Mesenchymal stem cell (in vitro differentiated cells and primary cell): Measurements from ENCODE around the gene CCDC178.

Experiments
- DNase-seq: peaks from one replicate; pipeline ENCODE4 v3.0.0-alpha.2; 2013
- H2AFZ ChIP-seq: one replicate; pipeline ENCODE4 v1.6.1; 2013; ENCODE audit warnings: low read depth, mild to moderate bottlenecking, control low read depth, inconsistent platforms, low read length, moderate library complexity
- H2AK5ac ChIP-seq: 2 replicates; pipeline ENCODE4 v1.6.1; 2013; ENCODE audit warnings: low read length, moderate library complexity, mild to moderate bottlenecking, inconsistent platforms; ENCODE audit not compliant: severe bottlenecking
- H2BK120ac ChIP-seq: one replicate; pipeline ENCODE4 v1.6.1; 2013; ENCODE audit warnings: low read depth, mild to moderate bottlenecking, inconsistent platforms, low read length, moderate library complexity
- H2BK12ac ChIP-seq, 2 experiments: one replicate each; pipeline ENCODE4 v1.6.1; 2013; ENCODE audit warnings: inconsistent platforms in 2 of 2, low read length in 2 of 2, mild to moderate bottlenecking in 2 of 2, moderate library complexity in 2 of 2, control low read depth in 1 of 2
- H2BK15ac ChIP-seq: one replicate; pipeline ENCODE4 v1.6.1; 2013; ENCODE audit warnings: mild to moderate bottlenecking, low read depth, inconsistent platforms; ENCODE audit not compliant: poor library complexity, severe bottlenecking
- H2BK5ac ChIP-seq: 2 replicates; pipeline ENCODE4 v1.6.1; 2013; ENCODE audit warnings: low read depth, mild to moderate bottlenecking, low read length, control low read depth, inconsistent platforms; ENCODE audit not compliant: poor library complexity, severe bottlenecking
- H3K14ac ChIP-seq, 2 experiments: one replicate each; pipeline ENCODE4 v1.6.1; 2013; ENCODE audit warnings: inconsistent platforms in 2 of 2, low read length in 2 of 2, control low read depth in 1 of 2, mild to moderate bottlenecking in 1 of 2, moderate library complexity in 1 of 2
- H3K18ac ChIP-seq, 2 experiments: one replicate each; pipeline ENCODE4 v1.6.1; 2013; ENCODE audit warnings: inconsistent platforms in 2 of 2, low read length in 2 of 2, control low read depth in 1 of 2, low read depth in 1 of 2, mild to moderate bottlenecking in 1 of 2
- H3K23ac ChIP-seq, 2 experiments: one replicate each; pipeline ENCODE4 v1.6.1; 2013; ENCODE audit warnings: inconsistent platforms in 2 of 2, low read length in 2 of 2, mild to moderate bottlenecking in 2 of 2, moderate library complexity in 2 of 2, control low read depth in 1 of 2
- H3K27ac ChIP-seq: 2 replicates; pipeline ENCODE4 v1.5.1; 2013; ENCODE audit warnings: mild to moderate bottlenecking, moderate library complexity, low read length, control low read depth, inconsistent platforms; ENCODE audit not compliant: poor library complexity, severe bottlenecking
- H3K27me3 ChIP-seq, 2 experiments: 2 replicates each; pipeline versions ENCODE4 v1.6.1 to v1.7.0; 2013; ENCODE audit warnings: low read length in 2 of 2, mild to moderate bottlenecking in 2 of 2, moderate library complexity in 2 of 2, control low read depth in 1 of 2, inconsistent platforms in 1 of 2; ENCODE audit not compliant: control insufficient read depth in 1 of 2, insufficient read depth in 1 of 2
- H3K36me3 ChIP-seq, 2 experiments: 2 replicates each; pipeline versions ENCODE4 v1.6.1 to v1.7.0; 2013; ENCODE audit warnings: low read length in 2 of 2, control low read depth in 1 of 2, inconsistent platforms in 1 of 2, low read depth in 1 of 2, mild to moderate bottlenecking in 1 of 2; ENCODE audit not compliant: insufficient read depth in 2 of 2, control insufficient read depth in 1 of 2
- H3K4ac ChIP-seq, 2 experiments: one replicate each; pipeline ENCODE4 v1.6.1; 2013; ENCODE audit warnings: inconsistent platforms in 2 of 2, low read length in 2 of 2, mild to moderate bottlenecking in 2 of 2, moderate library complexity in 2 of 2, control low read depth in 1 of 2, low read depth in 1 of 2
- H3K4me1 ChIP-seq: 2 replicates; pipeline ENCODE4 v1.6.1; 2013; ENCODE audit warnings: low read depth, low read length, control low read depth; ENCODE audit not compliant: control insufficient read depth, insufficient read depth
- H3K4me2 ChIP-seq: 2 replicates; pipeline ENCODE4 v1.6.1; 2013; ENCODE audit warnings: low read length, mild to moderate bottlenecking, inconsistent platforms; ENCODE audit not compliant: poor library complexity, severe bottlenecking
- H3K4me3 ChIP-seq, 2 experiments: 2 replicates each; pipeline versions ENCODE4 v1.5.1 to v1.7.0; 2013; ENCODE audit warnings: low read length in 2 of 2, mild to moderate bottlenecking in 2 of 2, control low read depth in 1 of 2, low read depth in 1 of 2; ENCODE audit not compliant: insufficient read depth in 1 of 2
- H3K79me1 ChIP-seq: replicated peaks from 2 replicates; pipeline ENCODE4 v1.6.1; 2013; ENCODE audit warnings: mild to moderate bottlenecking, control low read depth, low read length, inconsistent platforms; ENCODE audit not compliant: poor library complexity, severe bottlenecking
- H3K9ac ChIP-seq: 2 replicates; pipeline ENCODE4 v1.7.0; 2013; ENCODE audit warnings: mild to moderate bottlenecking, low read length, moderate library complexity
- H3K9me3 ChIP-seq: 2 replicates; pipeline ENCODE4 v1.7.0; 2013; ENCODE audit warnings: mild to moderate bottlenecking, low read length; ENCODE audit not compliant: control insufficient read depth
- H4K8ac ChIP-seq: one replicate; pipeline ENCODE4 v1.6.1; 2013; ENCODE audit warnings: inconsistent platforms, mild to moderate bottlenecking, low read length, moderate library complexity
- H4K91ac ChIP-seq: one replicate; pipeline ENCODE4 v1.6.1; 2013; ENCODE audit warnings: mild to moderate bottlenecking, low read length, inconsistent platforms
- WGBS: methylation state at CpG from one replicate; pipeline ENCODE4 v1.1.7; 2013; ENCODE audit warnings: mixed read lengths; 5-methylcytosine and 5-hydroxymethylcytosine counted together

CCDC178 gene

DNA sequence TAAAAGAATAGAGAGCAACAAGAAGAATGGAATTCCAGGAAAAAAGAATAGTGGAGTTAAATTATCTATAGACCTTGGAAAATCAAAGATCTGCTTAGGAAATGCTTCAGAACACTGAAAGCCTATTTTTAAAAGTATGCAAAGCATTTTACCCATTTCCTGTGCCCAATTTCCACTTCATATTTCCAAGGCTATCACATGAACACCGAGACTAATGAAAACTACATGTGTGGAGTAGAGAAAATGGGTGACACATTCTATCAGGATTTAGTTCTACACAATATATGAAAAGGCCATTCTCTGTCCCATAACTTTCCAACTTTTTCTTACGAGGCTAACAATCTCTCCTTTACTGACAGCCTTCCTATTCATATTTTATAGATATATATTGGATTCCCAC is 279.4 kb downstream of the CCDC178 start:
- Histone ChIP-seq H3K18ac (no peak overlapping the region), H3K4me1 (no peaks in the 10 kb centered on the region), H3K4me3 (no peak overlapping the region), H3K4ac (no peak overlapping the region), H3K14ac (no peak overlapping the region), H2BK5ac (no peak overlapping the region), H3K4me2 (no peak overlapping the region), H3K9me3 (no peaks in the 10 kb centered on the region), H2AK5ac (no peak overlapping the region), H4K8ac (no peak overlapping the region), H3K23ac (no peak overlapping the region), H3K9ac (no peak overlapping the region), H4K91ac (no peak overlapping the region), H2BK12ac (no peak overlapping the region), H2BK15ac (no peak overlapping the region), H2BK120ac (no peak overlapping the region), H3K36me3 (no peaks in the 10 kb centered on the region), H3K27ac (no peak overlapping the region), H2AFZ (no peak overlapping the region), H3K27me3 (no peaks in the 10 kb centered on the region), H3K79me1 (no peaks in the 10 kb centered on the region)
- no CpG with 5 or more reads among the region's 2 CpGs for WGBS
- DNase-seq, result no peak

- no peaks in the 10 kb centered on the region for H3K79me1 ChIP-seq
- no peak overlapping the region for H2AK5ac ChIP-seq
- H2BK15ac ChIP-seq, result no peak overlapping the region
- no peak overlapping the region for H3K9ac ChIP-seq
- H3K27ac ChIP-seq, result no peak overlapping the region
- WGBS, result 88% methylated on average over 1 of the region's 2 CpGs
- H4K91ac ChIP-seq, result no peak overlapping the region
- DNase-seq, result no peak
- H3K4me3 ChIP-seq, result no peak overlapping the region
- peak overlapping the region; percentile 49 for H2BK120ac ChIP-seq
- no peak overlapping the region for H3K23ac ChIP-seq
- H2BK5ac ChIP-seq, result no peak overlapping the region
- no peak overlapping the region for H3K4me2 ChIP-seq
- no peak overlapping the region for H3K14ac ChIP-seq
- H3K4me1 ChIP-seq, result no peaks in the 10 kb centered on the region
- no peak overlapping the region for H2AFZ ChIP-seq
- H4K8ac ChIP-seq, result no peak overlapping the region
- no peak overlapping the region for H3K4ac ChIP-seq
- H3K9me3 ChIP-seq, result no peaks in the 10 kb centered on the region
- no peaks in the 10 kb centered on the region for H3K36me3 ChIP-seq
- no peaks in the 10 kb centered on the region for H3K27me3 ChIP-seq
- no peak overlapping the region for H2BK12ac ChIP-seq
- peak overlapping the region in 1 of 2 experiments; percentile 43 for H3K18ac ChIP-seq
Measured at GRCh38 chr18:33159151-33159550, 281.4 kb downstream of the CCDC178 start.

GRCh38 chr18:33157893-33158292 is 282.6 kb downstream of the CCDC178 start:
- Histone ChIP-seq H3K4me1 (no peaks in the 10 kb centered on the region), H3K27me3 (no peaks in the 10 kb centered on the region), H3K4me3 (no peak overlapping the region), H3K9ac (no peak overlapping the region), H2BK12ac (no peak overlapping the region), H2BK15ac (no peak overlapping the region), H2BK120ac (no peak overlapping the region), H3K36me3 (no peaks in the 10 kb centered on the region), H3K18ac (no peak overlapping the region), H3K4me2 (no peak overlapping the region), H3K9me3 (no peaks in the 10 kb centered on the region), H3K14ac (no peak overlapping the region), H4K91ac (no peak overlapping the region), H3K27ac (no peak overlapping the region), H4K8ac (no peak overlapping the region), H2AFZ (no peak overlapping the region), H3K79me1 (no peaks in the 10 kb centered on the region), H3K23ac (no peak overlapping the region), H3K4ac (no peak overlapping the region), H2BK5ac (no peak overlapping the region), H2AK5ac (no peak overlapping the region)
- no peak for DNase-seq
- no CpG with 5 or more reads among the region's 1 CpG for WGBS

DNA sequence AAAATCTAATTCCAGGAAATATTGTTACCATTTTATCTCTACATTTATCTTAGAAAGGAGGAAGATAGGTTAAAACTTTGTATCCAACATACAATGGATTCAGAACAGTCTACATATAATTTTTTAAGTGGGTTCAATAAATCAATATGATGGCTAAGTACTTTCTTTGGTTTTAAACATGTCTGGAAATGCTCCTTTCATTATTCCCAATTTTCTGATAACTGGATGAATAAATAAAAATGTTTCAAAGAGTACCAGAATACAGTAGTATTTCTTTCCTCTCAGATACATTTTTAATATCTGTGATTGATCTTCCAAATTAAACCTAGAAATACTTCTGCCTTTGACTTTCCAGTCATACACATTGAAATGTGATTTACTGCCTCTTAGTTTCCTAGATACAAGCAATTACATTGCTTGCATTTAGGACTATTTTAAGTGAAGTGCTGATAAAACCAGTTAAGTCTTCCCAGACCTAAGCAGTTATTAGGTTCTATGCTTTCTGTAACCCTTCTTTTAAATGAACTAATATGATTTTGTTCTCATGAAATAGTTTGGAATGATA is 283.5 kb downstream of the CCDC178 start:
- no peak overlapping the region for H4K91ac ChIP-seq
- H3K4me1 ChIP-seq, result peaks cover 1% of the 10 kb centered on the region
- H3K23ac ChIP-seq, result no peak overlapping the region
- no peak overlapping the region for H3K18ac ChIP-seq
- no peak overlapping the region for H3K4ac ChIP-seq
- H2BK15ac ChIP-seq, result no peak overlapping the region
- H3K4me2 ChIP-seq, result no peak overlapping the region
- H4K8ac ChIP-seq, result no peak overlapping the region
- no peak overlapping the region for H2BK5ac ChIP-seq
- no peak overlapping the region for H3K9ac ChIP-seq
- H3K79me1 ChIP-seq, result no peaks in the 10 kb centered on the region
- no peaks in the 10 kb centered on the region for H3K36me3 ChIP-seq
- H3K14ac ChIP-seq, result no peak overlapping the region
- no peak overlapping the region for H2AFZ ChIP-seq
- no peak overlapping the region for H2AK5ac ChIP-seq
- H3K9me3 ChIP-seq, result no peaks in the 10 kb centered on the region
- H3K27ac ChIP-seq, result no peak overlapping the region
- DNase-seq, result peak; percentile 28
- no peak overlapping the region for H3K4me3 ChIP-seq
- no peak overlapping the region for H2BK120ac ChIP-seq
- no peaks in the 10 kb centered on the region for H3K27me3 ChIP-seq
- H2BK12ac ChIP-seq, result no peak overlapping the region
